Hepatocyte (in vitro differentiated cells): ENCODE measurements around the gene CRTAC1. TPM values are rescaled to one million over a fixed set of nuclear protein-coding genes. Genes with fewer than 3 reads are reported as not detected.

Source experiments
- DNase-seq: peaks from one replicate; pipeline ENCODE4 v3.0.0-alpha.2; 2016; ENCODE audit warnings: low spot score
- H2AFZ ChIP-seq: fragments of 200-600 bp; sonication (generic); 2 replicates; pipeline ENCODE4 v1.6.0; 2016; ENCODE audit warnings: antibody characterized with exemption, mild to moderate bottlenecking
- H3K27ac ChIP-seq: fragments of 200-600 bp; sonication (generic); 2 replicates; pipeline ENCODE4 v1.5.1; 2016; ENCODE audit warnings: mild to moderate bottlenecking
- H3K27me3 ChIP-seq: fragments of 200-600 bp; sonication (generic); 2 replicates; pipeline ENCODE4 v1.6.1; 2016
- H3K36me3 ChIP-seq: fragments of 200-600 bp; sonication (generic); replicated peaks from 2 replicates; pipeline ENCODE4 v1.5.1; 2016; ENCODE audit warnings: low read depth; ENCODE audit not compliant: insufficient read depth
- H3K4me1 ChIP-seq: fragments of 200-600 bp; sonication (generic); 2 replicates; pipeline ENCODE4 v1.5.1; 2016; ENCODE audit warnings: mild to moderate bottlenecking, moderate library complexity; ENCODE audit not compliant: insufficient read depth
- H3K4me2 ChIP-seq: fragments of 200-600 bp; sonication (generic); 2 replicates; pipeline ENCODE4 v1.6.0; 2016
- H3K4me3 ChIP-seq: fragments of 200-600 bp; sonication (generic); 2 replicates; pipeline ENCODE4 v1.5.1; 2016; ENCODE audit warnings: mild to moderate bottlenecking
- H3K79me2 ChIP-seq: fragments of 200-600 bp; sonication (generic); 2 replicates; pipeline ENCODE4 v1.6.0; 2017; ENCODE audit warnings: mild to moderate bottlenecking
- H3K9me2 ChIP-seq: fragments of 200-600 bp; sonication (generic); replicated peaks from 2 replicates; pipeline ENCODE4 v1.6.0; 2017; ENCODE audit warnings: mild to moderate bottlenecking; ENCODE audit not compliant: insufficient read depth
- H3K9me3 ChIP-seq: fragments of 200-600 bp; sonication (generic); 2 replicates; pipeline ENCODE4 v1.5.1; 2016; ENCODE audit warnings: low read depth, mild to moderate bottlenecking
- H4K20me1 ChIP-seq: fragments of 200-600 bp; sonication (generic); 2 replicates; pipeline ENCODE4 v1.6.0; 2016; ENCODE audit warnings: mild to moderate bottlenecking; ENCODE audit not compliant: insufficient read depth, poor library complexity, severe bottlenecking
- EZH2 ChIP-seq: fragments of 200-600 bp; sonication (generic); IDR thresholded peaks from 2 replicates; pipeline ENCODE4 v1.6.1; 2016; ENCODE audit warnings: antibody characterized with exemption, mild to moderate bottlenecking, borderline replicate concordance
- EZH2phosphoT487 ChIP-seq: fragments of 200-600 bp; sonication (generic); IDR thresholded peaks from one replicate; pipeline ENCODE4 v1.6.1; 2018; ENCODE audit warnings: antibody characterized with exemption, mild to moderate bottlenecking, low read depth, moderate library complexity; ENCODE audit not compliant: unreplicated experiment, severe bottlenecking
- WGBS: methylation state at CpG from one replicate; pipeline ENCODE4 v1.1.6; 2016; ENCODE audit warnings: low lambda C conversion rate; ENCODE audit errors: missing lambda C conversion rate; 5-methylcytosine and 5-hydroxymethylcytosine counted together
- polyA plus RNA-seq: library from polyadenylated mRNA; unstranded; fragments of >200 nt; fragmentation: Nextera tagmentation; extraction: Ambion mirVana; gene quantifications from 2 replicates; pipeline ENCODE4 v1.2.1, GENCODE V29; 2016
- total RNA-seq: library from RNA; depleted of rRNA; stranded (reverse); fragments of >200 nt; gene quantifications from 2 replicates; pipeline ENCODE4 v1.2.3, GENCODE V29; 2014
- TF ChIP-seq, protein P1 (sequence below): fragments of 200-600 bp; sonication (generic); IDR thresholded peaks from 2 replicates; pipeline ENCODE4 v1.5.1; 2016; ENCODE audit warnings: antibody characterized with exemption, mild to moderate bottlenecking; ENCODE audit not compliant: poor library complexity

Gene CRTAC1
- total and polyA plus RNA-seq, 2 experiments from 2014 or later: 0.47 to 0.76 TPM

DNA sequence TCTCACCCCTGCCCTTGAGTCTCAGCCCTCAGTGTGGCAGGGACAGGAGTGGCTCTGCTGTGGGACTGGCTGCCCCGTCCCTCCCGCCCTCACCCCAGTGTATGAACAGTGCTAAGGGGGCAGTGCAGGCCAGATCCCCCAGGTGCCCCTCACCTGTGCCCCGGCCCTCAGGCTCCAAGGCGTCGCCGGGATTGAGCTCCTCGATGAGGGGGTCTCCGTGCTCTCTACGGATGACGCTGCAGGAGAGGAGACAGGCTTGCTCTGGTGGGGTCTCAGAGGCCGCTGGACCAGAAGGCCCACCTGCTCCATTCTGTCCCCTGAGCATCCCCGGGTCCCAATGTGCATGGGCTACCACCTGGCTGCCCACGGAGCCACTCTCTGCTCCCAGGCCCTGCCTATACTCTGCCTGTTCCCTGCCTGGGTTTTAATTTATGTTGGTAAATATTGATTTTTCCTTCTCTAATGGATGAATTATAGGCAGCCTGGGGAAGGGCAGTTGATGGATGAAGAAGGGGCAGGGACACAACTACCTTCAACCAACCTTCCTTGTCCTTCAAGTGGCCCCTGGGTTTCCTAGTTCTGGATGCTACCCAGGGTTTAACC, 133.6 kb downstream of the CRTAC1 start:
- Histone ChIP-seq H3K4me1 (no peaks in the 10 kb centered on the region), H3K79me2 (no peaks in the 10 kb centered on the region), H2AFZ (no peak overlapping the region), H3K27ac (no peak overlapping the region), H4K20me1 (no peaks in the 10 kb centered on the region), H3K36me3 (no peaks in the 10 kb centered on the region), H3K4me3 (no peak overlapping the region), H3K27me3 (no peaks in the 10 kb centered on the region), H3K4me2 (no peak overlapping the region), H3K9me2 (no peaks in the 10 kb centered on the region), H3K9me3 (no peaks in the 10 kb centered on the region)
- TF ChIP-seq, protein P1, sequence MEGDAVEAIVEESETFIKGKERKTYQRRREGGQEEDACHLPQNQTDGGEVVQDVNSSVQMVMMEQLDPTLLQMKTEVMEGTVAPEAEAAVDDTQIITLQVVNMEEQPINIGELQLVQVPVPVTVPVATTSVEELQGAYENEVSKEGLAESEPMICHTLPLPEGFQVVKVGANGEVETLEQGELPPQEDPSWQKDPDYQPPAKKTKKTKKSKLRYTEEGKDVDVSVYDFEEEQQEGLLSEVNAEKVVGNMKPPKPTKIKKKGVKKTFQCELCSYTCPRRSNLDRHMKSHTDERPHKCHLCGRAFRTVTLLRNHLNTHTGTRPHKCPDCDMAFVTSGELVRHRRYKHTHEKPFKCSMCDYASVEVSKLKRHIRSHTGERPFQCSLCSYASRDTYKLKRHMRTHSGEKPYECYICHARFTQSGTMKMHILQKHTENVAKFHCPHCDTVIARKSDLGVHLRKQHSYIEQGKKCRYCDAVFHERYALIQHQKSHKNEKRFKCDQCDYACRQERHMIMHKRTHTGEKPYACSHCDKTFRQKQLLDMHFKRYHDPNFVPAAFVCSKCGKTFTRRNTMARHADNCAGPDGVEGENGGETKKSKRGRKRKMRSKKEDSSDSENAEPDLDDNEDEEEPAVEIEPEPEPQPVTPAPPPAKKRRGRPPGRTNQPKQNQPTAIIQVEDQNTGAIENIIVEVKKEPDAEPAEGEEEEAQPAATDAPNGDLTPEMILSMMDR: no peak
- TF ChIP-seq EZH2: no peak
- TF ChIP-seq EZH2phosphoT487: no peak
- 92% methylated on average over 11 of the region's 13 CpGs for WGBS
- DNase-seq: no peak

DNA sequence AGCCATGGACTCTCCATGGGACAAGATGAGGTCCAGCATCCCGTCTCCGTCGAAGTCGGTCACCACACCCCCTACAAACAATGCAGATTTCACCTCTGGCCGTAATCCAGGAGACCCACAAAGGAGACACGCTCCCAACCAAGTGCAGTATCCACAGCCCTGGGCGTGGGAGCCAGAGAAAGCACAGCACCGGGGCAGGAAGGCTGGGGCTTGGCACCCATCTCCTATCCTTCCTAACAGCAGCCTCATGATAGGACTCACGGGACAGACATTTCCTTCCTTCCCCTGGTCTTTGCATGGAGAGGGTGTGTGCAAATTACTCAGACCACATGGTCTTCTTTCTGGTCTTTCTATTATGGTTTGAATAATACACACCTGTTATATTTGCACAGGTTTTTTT, 134.5 kb downstream of the CRTAC1 start:
- no peak overlapping the region for H2AFZ ChIP-seq
- H4K20me1 ChIP-seq: no peaks in the 10 kb centered on the region
- no peak overlapping the region for H3K27ac ChIP-seq
- no peaks in the 10 kb centered on the region for H3K4me1 ChIP-seq
- H3K27me3 ChIP-seq: no peaks in the 10 kb centered on the region
- no peaks in the 10 kb centered on the region for H3K36me3 ChIP-seq
- no peaks in the 10 kb centered on the region for H3K9me3 ChIP-seq
- no peak for DNase-seq
- no peaks in the 10 kb centered on the region for H3K79me2 ChIP-seq
- TF ChIP-seq, protein P1: no peak
- TF ChIP-seq EZH2: no peak
- TF ChIP-seq EZH2phosphoT487: no peak
- WGBS: 86% methylated on average over 9 of the region's 9 CpGs
- no peak overlapping the region for H3K4me3 ChIP-seq
- no peak overlapping the region for H3K4me2 ChIP-seq
- no peaks in the 10 kb centered on the region for H3K9me2 ChIP-seq

DNA sequence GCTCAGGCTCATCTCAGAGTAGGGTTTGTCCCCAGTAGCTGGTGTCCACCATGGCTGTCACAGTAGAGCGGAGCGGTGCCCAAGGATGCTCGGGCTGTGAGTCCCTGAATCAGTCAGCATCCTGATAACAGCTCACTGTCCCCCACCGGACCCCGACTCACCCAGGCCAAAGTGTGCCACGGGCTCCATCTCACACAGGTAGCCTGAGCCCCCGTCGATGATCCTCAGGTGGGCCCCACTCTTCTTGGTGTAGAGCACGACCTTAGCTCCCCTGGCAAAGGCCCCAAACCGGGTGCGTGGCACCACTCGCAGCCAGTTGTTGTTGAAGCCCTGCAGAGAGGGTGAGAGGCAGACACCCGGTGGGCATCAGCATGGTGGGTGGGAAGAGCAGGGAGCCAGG, 135.3 kb downstream of the CRTAC1 start:
- no peak overlapping the region for H3K4me2 ChIP-seq
- H3K79me2 ChIP-seq: no peaks in the 10 kb centered on the region
- TF ChIP-seq, protein P1: no peak
- TF ChIP-seq EZH2phosphoT487 (no peak), EZH2 (no peak)
- H4K20me1 ChIP-seq: no peaks in the 10 kb centered on the region
- 94% methylated on average over 13 of the region's 13 CpGs for WGBS
- DNase-seq: no peak
- no peak overlapping the region for H3K4me3 ChIP-seq
- H3K9me3 ChIP-seq: no peaks in the 10 kb centered on the region
- H3K27me3 ChIP-seq: no peaks in the 10 kb centered on the region
- no peaks in the 10 kb centered on the region for H3K36me3 ChIP-seq
- no peaks in the 10 kb centered on the region for H3K4me1 ChIP-seq
- H2AFZ ChIP-seq: no peak overlapping the region
- no peaks in the 10 kb centered on the region for H3K9me2 ChIP-seq
- no peak overlapping the region for H3K27ac ChIP-seq

DNA sequence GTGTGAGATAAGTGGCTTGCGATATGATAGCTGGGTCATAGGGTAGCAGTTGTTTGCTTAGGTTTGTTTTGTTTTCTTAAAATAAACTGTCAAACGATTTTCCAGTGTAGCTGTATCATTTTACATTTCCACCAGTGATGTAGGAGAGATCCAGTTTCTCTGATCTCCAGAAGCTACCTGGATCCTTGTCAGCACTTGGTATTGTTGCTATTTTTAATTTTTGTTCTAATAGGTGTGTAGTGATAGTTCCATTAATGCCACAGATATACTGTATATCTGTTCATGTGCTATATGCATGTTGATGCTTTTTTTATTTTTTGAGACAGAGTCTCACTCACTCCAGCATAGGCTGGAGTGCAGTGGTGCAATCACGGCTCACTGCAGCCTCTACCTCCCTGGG, 136.3 kb downstream of the CRTAC1 start:
- peaks cover 5% of the 10 kb centered on the region for H3K4me1 ChIP-seq
- H3K27ac ChIP-seq: no peak overlapping the region
- no peak overlapping the region for H3K4me3 ChIP-seq
- H3K27me3 ChIP-seq: no peaks in the 10 kb centered on the region
- WGBS: 77% methylated on average over 3 of the region's 3 CpGs
- H3K9me2 ChIP-seq: no peaks in the 10 kb centered on the region
- no peak overlapping the region for H2AFZ ChIP-seq
- TF ChIP-seq EZH2phosphoT487: no peak
- TF ChIP-seq, protein P1: no peak
- TF ChIP-seq EZH2: no peak
- H3K36me3 ChIP-seq: no peaks in the 10 kb centered on the region
- H3K4me2 ChIP-seq: no peak overlapping the region
- DNase-seq: no peak
- no peaks in the 10 kb centered on the region for H3K9me3 ChIP-seq
- no peaks in the 10 kb centered on the region for H4K20me1 ChIP-seq
- H3K79me2 ChIP-seq: no peaks in the 10 kb centered on the region
